Thyroid gland (tissue), 4 donors: Measurements from ENCODE around the gene SFSWAP. TPM values are rescaled to one million over a fixed set of nuclear protein-coding genes. Genes with fewer than 3 reads are reported as not detected.

Experiments used
- DNase-seq, 2 donors: peaks; one replicate each; pipeline ENCODE4 v3.0.0-alpha.2; 2019
- H3K27ac ChIP-seq, 3 donors: fragments of 200-600 bp; sonication (generic); 1 replicate in 2 of 3; 2 replicates in 1 of 3; pipeline ENCODE4 v1.5.1; 2016 to 2019; ENCODE audit warnings: mild to moderate bottlenecking in 1 of 3, moderate library complexity in 1 of 3
- H3K27me3 ChIP-seq: fragments of 200-600 bp; sonication (generic); one replicate; pipeline ENCODE4 v1.5.1; 2019
- H3K36me3 ChIP-seq, 2 donors: fragments of 200-600 bp; sonication (generic); one replicate each; pipeline ENCODE4 v1.5.1; 2016 to 2019
- H3K4me1 ChIP-seq, 2 donors: fragments of 200-600 bp; sonication (generic); one replicate each; pipeline ENCODE4 v1.5.1; 2017 to 2019
- H3K4me3 ChIP-seq, 3 donors: fragments of 200-600 bp; sonication (generic); replicated peaks in 1 of 3; 1 replicate in 2 of 3; 2 replicates in 1 of 3; pipeline ENCODE4 v1.5.1; 2016; ENCODE audit warnings: mild to moderate bottlenecking in 1 of 3
- H3K9me3 ChIP-seq: fragments of 200-600 bp; sonication (generic); one replicate; pipeline ENCODE4 v1.5.1; 2017
- CTCF ChIP-seq, 6 experiments: fragments of 200-600 bp in 3 of 6; fragments of 450-650 bp in 3 of 6; sonication (generic) in 3 of 6; IDR thresholded peaks; one replicate each; pipeline ENCODE4 v1.5.1; 2016 to 2019; ENCODE audit warnings: antibody characterized with exemption in 6 of 6, mild to moderate bottlenecking in 2 of 6, inconsistent platforms in 1 of 6, moderate library complexity in 1 of 6
- POLR2A ChIP-seq, 2 donors: fragments of 450-650 bp; IDR thresholded peaks; one replicate each; pipeline ENCODE4 v1.6.1; 2017; ENCODE audit warnings: antibody characterized with exemption in 2 of 2, mild to moderate bottlenecking in 2 of 2, moderate library complexity in 1 of 2
- WGBS, 2 donors: methylation state at CpG; one replicate each; pipeline ENCODE4 v1.1.5; 2017; 5-methylcytosine and 5-hydroxymethylcytosine counted together
- intact Hi-C: fragments of 100-400 bp; cut with DNase I; formaldehyde crosslinking; loops from one replicate; pipeline ENCODE4 v1.15.1; 2023
- total RNA-seq, 4 donors: library from RNA; depleted of rRNA; stranded (reverse); fragments of >200 nt; gene quantifications; one replicate each; pipeline ENCODE4 v1.2.3, GENCODE V29; 2016

SFSWAP gene
- total RNA-seq, 4 donors from 2014 or later = 36.4 to 50.8 (median 42.6) TPM

DNA sequence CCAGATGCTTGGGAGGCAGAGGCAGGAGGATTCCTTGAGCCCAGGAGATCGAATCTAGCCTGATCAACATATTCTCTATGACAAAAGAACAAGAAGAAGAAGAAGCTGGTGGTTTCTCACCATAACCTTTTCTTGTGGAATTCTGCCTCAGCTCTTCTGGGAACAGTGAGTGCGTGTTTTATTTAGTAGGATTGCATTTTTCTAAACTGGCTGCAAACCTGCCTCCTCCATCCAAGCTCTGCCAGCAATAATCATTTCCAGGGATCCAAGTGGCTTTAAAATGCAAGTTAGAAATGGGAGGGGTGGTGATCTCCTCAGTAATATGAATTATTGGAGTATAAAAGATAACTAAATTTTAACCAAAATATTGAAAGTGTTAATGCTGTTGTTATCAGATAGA is 71.2 kb downstream of the SFSWAP start:
- Histone ChIP-seq H3K4me3 (no peak overlapping the region), H3K9me3 (no peaks in the 10 kb centered on the region), H3K4me1 (no peaks in the 10 kb centered on the region), H3K36me3 (peaks cover 35 to 36% of the 10 kb centered on the region in 2 donors), H3K27ac (no peak overlapping the region), H3K27me3 (no peaks in the 10 kb centered on the region)
- 90 to 97% methylated on average over 2 of the region's 2 CpGs for WGBS, 2 donors
- DNase-seq = no peak
- intact Hi-C loops = no loop called here
- TF ChIP-seq CTCF (IDR thresholded peaks at IDR 0.05) (no peak), POLR2A (IDR thresholded peaks at IDR 0.05) (no peak)

DNA sequence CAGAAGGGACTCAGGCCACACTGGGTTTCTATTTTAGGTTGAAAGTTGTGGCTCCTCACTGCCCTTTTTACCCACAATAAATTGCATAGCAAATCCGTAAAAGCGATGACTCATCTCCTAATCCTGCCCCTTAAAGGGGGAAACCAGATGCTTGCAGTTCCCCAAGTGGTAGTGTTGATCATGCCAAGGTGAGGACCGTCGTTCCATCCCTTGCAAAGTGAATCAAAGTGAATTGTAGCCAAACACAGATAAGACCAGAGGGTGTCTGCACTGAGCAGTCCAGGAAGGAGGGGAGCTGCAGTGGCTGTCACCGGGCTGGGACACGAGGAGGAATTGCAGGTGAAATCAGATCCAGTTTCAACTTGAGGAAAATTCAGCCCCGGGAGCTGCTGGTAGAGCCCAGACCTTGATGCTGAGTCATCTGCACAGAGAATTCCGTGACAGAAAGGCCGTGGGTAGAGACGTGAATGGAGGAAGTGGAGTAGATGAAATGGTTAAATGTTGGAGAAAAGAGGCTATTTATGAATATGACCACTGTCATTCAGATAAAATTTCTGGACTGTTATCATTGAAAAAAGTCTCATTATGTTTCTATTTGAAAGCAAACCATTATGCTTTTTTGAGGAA is 73.1 kb downstream of the SFSWAP start:
- no peak overlapping the region for H3K27ac ChIP-seq
- TF ChIP-seq CTCF (IDR thresholded peaks at IDR 0.05) (no peak), POLR2A (IDR thresholded peaks at IDR 0.05) (no peak)
- peaks cover 37% of the 10 kb centered on the region in 2 donors for H3K36me3 ChIP-seq
- intact Hi-C loops = no loop called here
- H3K27me3 ChIP-seq = no peaks in the 10 kb centered on the region
- no peak overlapping the region for H3K4me3 ChIP-seq
- no peaks in the 10 kb centered on the region for H3K9me3 ChIP-seq
- 70 to 85% methylated on average over 10 of the region's 10 CpGs for WGBS, 2 donors
- no peaks in the 10 kb centered on the region for H3K4me1 ChIP-seq
- no peak for DNase-seq

GRCh38 chr12:131784909-131785762 is 74.2 kb downstream of the SFSWAP start:
- H3K27ac ChIP-seq = no peak overlapping the region

DNA sequence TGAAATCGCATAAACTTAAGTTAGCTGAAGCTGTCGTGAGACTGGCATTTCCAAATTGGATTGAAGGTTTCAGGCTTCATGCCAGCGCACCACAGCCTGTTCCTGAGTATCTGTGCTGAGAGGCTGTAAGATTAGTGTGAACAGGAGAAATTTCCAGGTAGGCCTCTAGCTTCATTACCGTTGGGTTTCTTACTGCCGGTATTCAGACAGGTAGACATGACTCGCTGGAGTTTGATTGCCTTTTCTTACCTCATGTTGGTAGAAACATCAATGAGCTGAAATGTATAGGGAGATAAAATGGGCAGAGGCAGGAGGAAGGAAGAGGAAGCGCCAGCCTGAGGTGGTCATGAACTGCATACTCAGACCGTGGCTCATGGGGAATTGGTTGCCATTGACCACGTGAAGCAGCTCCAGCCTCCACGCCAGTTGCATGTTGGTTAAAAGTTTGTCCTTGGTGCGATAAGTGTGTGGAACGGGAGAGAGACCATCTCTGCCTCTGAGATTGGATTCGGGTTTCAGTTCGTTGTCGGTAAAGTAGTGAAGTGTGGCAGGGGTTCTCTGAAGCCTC is 75.0 kb downstream of the SFSWAP start:
- no peaks in the 10 kb centered on the region for H3K4me1 ChIP-seq
- H3K4me3 ChIP-seq = no peak overlapping the region
- H3K27me3 ChIP-seq = no peaks in the 10 kb centered on the region
- no peak for DNase-seq
- H3K27ac ChIP-seq = no peak overlapping the region
- intact Hi-C loops = no loop called here
- WGBS, 2 donors = 92 to 93% methylated on average over 15 of the region's 15 CpGs
- H3K36me3 ChIP-seq = peaks cover 22 to 31% of the 10 kb centered on the region in 2 donors
- H3K9me3 ChIP-seq = no peaks in the 10 kb centered on the region
- TF ChIP-seq POLR2A (IDR thresholded peaks at IDR 0.05) (no peak), CTCF (IDR thresholded peaks at IDR 0.05) (no peak)

More at GRCh38 chr12:131784909-131785762, 74.2 kb downstream of the SFSWAP start:
- Histone ChIP-seq H3K4me1 (no peaks in the 10 kb centered on the region), H3K9me3 (no peaks in the 10 kb centered on the region), H3K36me3 (peaks cover 26 to 37% of the 10 kb centered on the region in 2 donors), H3K4me3 (no peak overlapping the region), H3K27me3 (no peaks in the 10 kb centered on the region)
- WGBS, 2 donors = 88% methylated on average over 30 of the region's 30 CpGs
- DNase-seq = no peak
- intact Hi-C loops = no loop called here
- TF ChIP-seq POLR2A (IDR thresholded peaks at IDR 0.05) (no peak), CTCF (IDR thresholded peaks at IDR 0.05) (no peak)

DNA sequence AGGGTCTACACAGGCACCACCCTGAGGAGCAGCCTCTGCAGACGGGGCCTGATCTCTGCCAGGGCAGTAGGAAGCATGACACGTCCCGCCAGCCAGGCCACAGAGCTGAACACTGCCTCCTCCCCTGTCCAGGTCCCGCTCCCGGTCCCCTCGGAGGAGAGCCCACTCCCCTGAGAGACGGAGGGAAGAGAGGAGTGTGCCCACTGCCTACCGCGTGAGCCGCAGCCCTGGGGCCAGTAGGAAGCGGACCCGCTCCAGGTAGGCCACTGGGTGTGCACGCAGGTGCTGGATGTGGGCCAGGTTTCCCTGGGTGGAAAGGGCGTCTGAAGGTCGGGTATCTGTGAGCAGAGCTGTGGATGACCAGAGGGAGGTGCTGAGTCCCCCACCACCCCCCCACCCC is 75.4 kb downstream of the SFSWAP start:
- Histone ChIP-seq H3K4me1 (no peaks in the 10 kb centered on the region), H3K36me3 (peaks cover 22 to 30% of the 10 kb centered on the region in 2 donors), H3K9me3 (no peaks in the 10 kb centered on the region), H3K27ac (no peak overlapping the region), H3K4me3 (no peak overlapping the region), H3K27me3 (no peaks in the 10 kb centered on the region)
- TF ChIP-seq POLR2A (IDR thresholded peaks at IDR 0.05) = no peak
- no peak for TF ChIP-seq CTCF (IDR thresholded peaks at IDR 0.05)
- intact Hi-C loops = no loop called here
- no peak for DNase-seq
- 90% methylated on average over 4 to 12 of the region's 15 CpGs for WGBS, 2 donors
